D721Med (cell line): ENCODE results near the gene KCTD16.

Experiments
- DNase-seq: peaks from one replicate; pipeline ENCODE4 v3.0.0; 2011; ENCODE audit warnings: low spot score; ENCODE audit not compliant: insufficient read length
- FAIRE-seq: peaks from 2 replicates; lab custom pipeline; 2011; peaks lifted over from hg19 to GRCh38; lab: Jason Lieb, UNC
- TF ChIP-seq, protein P1 (sequence below): IDR thresholded peaks from 2 replicates; pipeline ENCODE4 v1.5.1; 2012; ENCODE audit warnings: mild to moderate bottlenecking, control low read depth; ENCODE audit not compliant: insufficient read depth; ENCODE audit errors: missing control alignments

Gene KCTD16

DNA sequence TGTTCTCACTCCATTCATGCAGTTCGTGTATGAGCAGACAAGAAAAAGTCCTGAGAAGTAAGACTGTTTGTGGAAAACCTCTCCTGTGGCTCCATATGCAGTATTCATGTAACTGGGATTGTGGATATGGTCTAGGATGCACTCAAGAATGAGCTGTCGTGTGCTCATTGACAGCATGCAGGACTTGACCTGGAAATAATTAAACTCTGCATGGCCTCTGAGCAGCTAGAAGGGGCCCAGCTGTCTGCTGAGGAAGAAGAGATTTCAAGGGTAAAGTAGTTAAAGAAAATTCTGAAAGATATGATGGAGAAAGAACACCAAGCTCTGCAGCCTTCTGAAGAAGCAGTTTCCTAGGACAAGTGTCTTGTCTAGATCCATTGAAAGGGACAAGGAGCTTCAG, 89.4 kb downstream of the KCTD16 start:
- TF ChIP-seq, protein P1, sequence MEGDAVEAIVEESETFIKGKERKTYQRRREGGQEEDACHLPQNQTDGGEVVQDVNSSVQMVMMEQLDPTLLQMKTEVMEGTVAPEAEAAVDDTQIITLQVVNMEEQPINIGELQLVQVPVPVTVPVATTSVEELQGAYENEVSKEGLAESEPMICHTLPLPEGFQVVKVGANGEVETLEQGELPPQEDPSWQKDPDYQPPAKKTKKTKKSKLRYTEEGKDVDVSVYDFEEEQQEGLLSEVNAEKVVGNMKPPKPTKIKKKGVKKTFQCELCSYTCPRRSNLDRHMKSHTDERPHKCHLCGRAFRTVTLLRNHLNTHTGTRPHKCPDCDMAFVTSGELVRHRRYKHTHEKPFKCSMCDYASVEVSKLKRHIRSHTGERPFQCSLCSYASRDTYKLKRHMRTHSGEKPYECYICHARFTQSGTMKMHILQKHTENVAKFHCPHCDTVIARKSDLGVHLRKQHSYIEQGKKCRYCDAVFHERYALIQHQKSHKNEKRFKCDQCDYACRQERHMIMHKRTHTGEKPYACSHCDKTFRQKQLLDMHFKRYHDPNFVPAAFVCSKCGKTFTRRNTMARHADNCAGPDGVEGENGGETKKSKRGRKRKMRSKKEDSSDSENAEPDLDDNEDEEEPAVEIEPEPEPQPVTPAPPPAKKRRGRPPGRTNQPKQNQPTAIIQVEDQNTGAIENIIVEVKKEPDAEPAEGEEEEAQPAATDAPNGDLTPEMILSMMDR = no peak
- DNase-seq (no peak), FAIRE-seq (no peak)

DNA sequence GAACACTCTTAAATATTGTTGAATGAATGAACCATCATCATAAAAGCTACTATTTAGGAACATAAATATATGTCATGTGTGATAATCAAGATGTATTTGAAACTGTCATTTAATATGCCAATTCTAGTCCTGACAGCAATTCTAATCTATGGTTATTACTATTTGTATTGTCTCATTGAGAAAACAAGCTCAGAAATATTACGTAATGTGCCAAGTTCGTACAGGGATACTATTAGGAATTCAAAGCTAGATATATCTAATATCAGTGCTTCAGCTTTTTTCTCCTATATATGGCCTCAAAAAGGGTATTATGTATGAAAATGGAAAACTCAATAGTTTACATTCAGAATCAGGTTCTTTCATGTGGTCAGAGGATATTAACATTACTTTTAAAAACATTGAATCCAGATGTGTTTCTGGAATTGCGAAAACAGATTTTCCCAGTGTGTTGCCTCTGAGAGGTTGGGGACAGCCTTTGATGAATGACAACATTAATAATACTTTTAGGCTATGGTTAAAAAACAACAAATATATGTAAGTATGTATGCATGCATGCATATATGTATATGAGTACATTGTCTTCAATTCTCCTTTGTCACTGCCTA, 95.1 kb downstream of the KCTD16 start:
- no peak for FAIRE-seq

DNA sequence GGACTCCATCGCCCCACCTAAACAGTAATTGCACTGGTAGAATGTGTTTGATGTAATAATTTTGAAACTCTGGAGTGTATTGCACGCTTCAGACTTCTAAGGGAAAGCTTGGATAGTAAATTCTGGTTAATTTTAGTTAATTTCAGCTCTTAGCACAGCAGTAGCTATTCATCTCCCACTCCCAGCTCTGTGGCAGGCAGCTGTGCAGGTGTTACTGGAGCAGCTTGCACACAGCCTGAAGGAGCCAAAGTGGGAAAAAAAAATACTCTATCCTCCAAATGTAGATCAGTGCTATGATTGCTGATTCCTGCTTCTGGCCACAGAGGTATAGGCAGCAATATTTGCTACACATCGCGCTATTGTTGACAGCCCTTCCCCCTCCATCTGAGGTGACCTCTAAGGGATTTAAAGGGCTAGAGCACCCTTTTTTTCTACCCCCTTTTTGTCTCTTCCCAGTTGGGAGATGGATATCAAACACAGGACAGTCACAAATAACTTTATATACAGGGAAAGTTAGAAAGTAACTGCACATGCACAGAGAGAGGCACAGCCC, 97.4 kb downstream of the KCTD16 start:
- DNase-seq (no peak), FAIRE-seq (no peak)
- TF ChIP-seq, protein P1 = no peak

More for the DNA sequence above, 95.1 kb downstream of the KCTD16 start:
- TF ChIP-seq, protein P1 = no peak
- DNase-seq = no peak

DNA sequence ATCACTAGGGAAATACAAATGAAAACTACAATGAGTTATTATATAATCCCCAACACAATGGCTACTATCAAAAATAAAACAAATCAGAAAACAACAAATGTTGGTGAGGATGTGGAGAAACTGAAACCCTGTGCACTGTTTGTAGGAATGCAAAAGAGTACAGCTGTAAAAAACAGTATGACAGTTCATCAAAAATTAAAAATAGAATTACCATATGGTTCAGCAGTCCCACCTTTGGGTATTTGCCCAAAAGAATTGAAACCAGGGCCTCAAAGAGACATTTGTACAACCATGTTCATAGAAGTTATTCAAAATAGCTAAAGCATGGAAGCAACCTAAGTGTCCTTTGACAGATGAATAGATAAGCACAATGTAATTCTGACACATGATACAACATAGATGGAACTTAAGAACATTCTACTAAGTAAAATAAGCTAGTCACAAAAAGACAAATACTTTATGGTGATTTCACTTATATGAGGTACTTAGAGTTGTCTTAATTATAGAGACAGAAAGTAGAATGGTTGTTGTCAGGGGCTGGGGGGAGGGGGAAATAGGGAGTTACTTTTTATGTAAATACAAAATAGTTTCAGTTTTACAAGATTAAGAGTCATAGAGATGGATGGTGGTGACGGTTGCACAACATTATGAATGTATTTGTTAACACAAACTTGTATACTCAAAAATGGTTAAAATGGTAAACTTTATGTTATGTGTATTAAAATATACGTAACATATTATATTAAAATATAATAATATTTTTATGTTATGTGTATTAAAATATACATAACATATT, 102.8 kb downstream of the KCTD16 start:
- FAIRE-seq (no peak), DNase-seq (no peak)
- TF ChIP-seq, protein P1 = no peak

DNA sequence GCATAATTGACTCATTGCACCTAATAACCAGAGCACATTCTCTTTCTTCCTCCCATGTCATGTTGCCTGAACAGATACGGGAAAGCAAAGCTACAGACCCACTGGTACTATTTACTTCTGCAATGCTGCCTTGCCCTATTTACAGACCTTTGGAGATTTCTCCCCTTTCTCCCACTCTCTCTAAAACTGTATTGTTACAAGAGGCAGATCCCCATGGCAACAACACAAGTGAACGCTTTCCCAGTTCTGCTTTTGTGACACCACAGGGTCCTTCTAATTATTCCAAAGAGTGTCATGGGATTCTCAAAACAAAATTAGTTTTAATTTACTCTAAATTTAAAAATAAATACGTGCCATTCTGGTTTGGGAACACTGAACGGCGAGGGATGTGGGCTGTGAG, 104.7 kb downstream of the KCTD16 start:
- no peak for DNase-seq
- no peak for FAIRE-seq
- TF ChIP-seq, protein P1 = no peak

DNA sequence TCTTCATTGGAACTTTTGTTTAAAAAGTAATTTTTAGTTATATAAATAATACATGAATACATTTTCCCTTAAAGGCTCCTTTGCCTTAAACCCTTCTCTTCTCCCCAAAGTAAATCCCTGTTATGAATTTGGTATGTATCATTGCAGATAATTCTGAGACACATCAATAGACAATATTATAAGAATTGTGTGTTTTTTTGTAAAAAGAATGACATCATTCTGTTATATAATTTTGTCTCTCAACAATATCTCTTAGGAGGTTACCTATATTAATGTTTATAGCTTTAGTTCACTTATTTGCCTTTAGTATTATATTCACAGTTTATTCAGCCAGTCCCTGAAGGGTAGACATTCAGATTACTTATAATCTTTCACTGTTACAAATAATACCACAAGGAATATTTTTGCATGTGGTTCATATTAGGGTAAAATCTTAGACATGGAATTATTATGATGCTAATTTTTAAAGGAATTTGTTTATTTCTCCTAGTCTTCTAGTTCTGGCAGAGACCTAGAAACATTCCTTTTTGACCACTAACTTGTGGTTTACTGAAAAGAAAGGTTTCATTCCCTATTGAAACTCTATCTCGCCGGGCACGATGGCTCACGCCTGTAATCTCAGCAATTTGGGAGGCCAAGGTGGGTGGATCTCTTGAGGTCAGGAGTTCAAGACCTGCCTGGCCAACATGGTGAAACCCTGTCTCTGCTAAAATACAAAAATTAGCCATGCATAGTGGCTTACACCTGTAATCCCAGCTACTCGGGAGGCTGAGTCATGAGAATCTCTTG, 105.6 kb downstream of the KCTD16 start:
- FAIRE-seq = no peak
- DNase-seq = no peak
- TF ChIP-seq, protein P1 = no peak
